GM23248 (cell line): Measurements from ENCODE around the gene RNF114. TPM values are rescaled to one million over a fixed set of nuclear protein-coding genes. Genes with fewer than 3 reads are reported as not detected.
"Not testable (repeated sequence)": the region's sequence is repeated elsewhere in the genome, so short reads cannot be mapped to it uniquely, and the experiment has no call there.

Source experiments
- DNase-seq: peaks from one replicate; pipeline ENCODE4 v3.0.0-alpha.2; 2015
- H2AFZ ChIP-seq: fragments of 200-600 bp; sonication (generic); 2 replicates; pipeline ENCODE4 v1.6.1; 2016; ENCODE audit warnings: antibody characterized with exemption
- H3F3A ChIP-seq: fragments of 200-600 bp; sonication (generic); 2 replicates; pipeline ENCODE4 v1.6.1; 2016; ENCODE audit warnings: mild to moderate bottlenecking, antibody characterized with exemption, mixed run types; ENCODE audit not compliant: insufficient read depth
- H3K27ac ChIP-seq: fragments of 200-600 bp; sonication (generic); 2 replicates; pipeline ENCODE4 v1.5.1; 2016; ENCODE audit warnings: mild to moderate bottlenecking
- H3K27me3 ChIP-seq: fragments of 200-600 bp; sonication (generic); replicated peaks from 2 replicates; pipeline ENCODE4 v1.6.1; 2016; ENCODE audit warnings: mild to moderate bottlenecking; ENCODE audit not compliant: insufficient read depth
- H3K36me3 ChIP-seq: fragments of 200-600 bp; sonication (generic); 2 replicates; pipeline ENCODE4 v1.6.1; 2016; ENCODE audit warnings: low read depth, mild to moderate bottlenecking
- H3K4me1 ChIP-seq: fragments of 200-600 bp; sonication (generic); 2 replicates; pipeline ENCODE4 v1.6.1; 2016; ENCODE audit warnings: mild to moderate bottlenecking; ENCODE audit not compliant: insufficient read depth
- H3K4me2 ChIP-seq: fragments of 200-600 bp; sonication (generic); one replicate; pipeline ENCODE4 v1.6.1; 2016; ENCODE audit warnings: mild to moderate bottlenecking; ENCODE audit not compliant: unreplicated experiment
- H3K4me3 ChIP-seq: fragments of 200-600 bp; sonication (generic); 2 replicates; pipeline ENCODE4 v1.5.1; 2016; ENCODE audit warnings: mild to moderate bottlenecking
- H3K79me2 ChIP-seq: fragments of 200-600 bp; sonication (generic); 2 replicates; pipeline ENCODE4 v1.6.1; 2016; ENCODE audit warnings: mild to moderate bottlenecking; ENCODE audit not compliant: insufficient read depth
- H3K9ac ChIP-seq: fragments of 200-600 bp; sonication (generic); 2 replicates; pipeline ENCODE4 v1.6.1; 2016; ENCODE audit warnings: mild to moderate bottlenecking
- H3K9me2 ChIP-seq: fragments of 200-600 bp; sonication (generic); 2 replicates; pipeline ENCODE4 v1.6.1; 2016; ENCODE audit warnings: mixed run types, mild to moderate bottlenecking, moderate library complexity; ENCODE audit not compliant: insufficient read depth
- H3K9me3 ChIP-seq: fragments of 200-600 bp; sonication (generic); one replicate; pipeline ENCODE4 v1.6.1; 2017; ENCODE audit warnings: low read depth
- H4K20me1 ChIP-seq: fragments of 200-600 bp; sonication (generic); 2 replicates; pipeline ENCODE4 v1.6.0; 2016; ENCODE audit not compliant: insufficient read depth
- EZH2 ChIP-seq: fragments of 200-600 bp; sonication (generic); IDR thresholded peaks from 2 replicates; pipeline ENCODE4 v1.6.1; 2018; ENCODE audit warnings: antibody characterized with exemption, mild to moderate bottlenecking; ENCODE audit not compliant: insufficient read depth, poor library complexity, severe bottlenecking
- EZH2phosphoT487 ChIP-seq: fragments of 200-600 bp; sonication (generic); IDR thresholded peaks from 2 replicates; pipeline ENCODE4 v1.6.1; 2018; ENCODE audit warnings: antibody characterized with exemption, moderate library complexity, mild to moderate bottlenecking, low read depth; ENCODE audit not compliant: insufficient read depth
- WGBS, 2 experiments: methylation state at CpG; one replicate each; pipeline ENCODE4 v1.1.6; 2015 to 2017; ENCODE audit warnings: low lambda C conversion rate in 2 of 2, low coverage in 1 of 2; ENCODE audit errors: missing lambda C conversion rate in 2 of 2; 5-methylcytosine and 5-hydroxymethylcytosine counted together
- in situ Hi-C: fragments of 300-500 bp; cut with MboI; formaldehyde crosslinking; loops from 2 replicates; pipeline ENCODE4 v1.15.0; 2020
- polyA plus RNA-seq: library from polyadenylated mRNA; unstranded; fragments of >200 nt; fragmentation: Nextera tagmentation; extraction: Ambion mirVana; gene quantifications from 2 replicates; pipeline ENCODE4 v1.2.1, GENCODE V29; 2016
- total RNA-seq: library from RNA; depleted of rRNA; stranded (reverse); fragments of >200 nt; shearing (Covaris generic); gene quantifications from 2 replicates; pipeline ENCODE4 v1.2.3, GENCODE V29; 2014

Gene RNF114
- total and polyA plus RNA-seq, 2 experiments from 2014 or later = 72.7 to 96.0 TPM

GRCh38 chr20:49893242-49894072, 42.7 kb upstream of the RNF114 start:
- peak; percentile 63 for DNase-seq
- no peak overlapping the region for H3K4me2 ChIP-seq

GRCh38 chr20:49894073-49894470, 42.1 kb upstream of the RNF114 start:
- H3K79me2 ChIP-seq = no peaks in the 10 kb centered on the region
- H3K4me1 ChIP-seq = peaks cover 8% of the 10 kb centered on the region; the same call in 1 of the 2 replicates
- H2AFZ ChIP-seq = no peak overlapping the region
- DNase-seq = no peak
- no peaks in the 10 kb centered on the region for H3K9me3 ChIP-seq
- H3K36me3 ChIP-seq = no peaks in the 10 kb centered on the region; the same call in 1 of the 2 replicates
- no peaks in the 10 kb centered on the region for H3K9me2 ChIP-seq
- H3K9ac ChIP-seq = no peak overlapping the region
- no peaks in the 10 kb centered on the region for H4K20me1 ChIP-seq
- H3K27ac ChIP-seq = no peak overlapping the region
- 57 to 60% methylated on average over 6 of the region's 6 CpGs for WGBS, 2 experiments
- H3K27me3 ChIP-seq = no peaks in the 10 kb centered on the region
- in situ Hi-C loops = no loop called here
- 0 out of 2 replicates have a peak, but pooled peaks cover 9% of the 10 kb centered on the region for H3F3A ChIP-seq
- TF ChIP-seq EZH2phosphoT487 (no peak), EZH2 (no peak)
- no peak overlapping the region for H3K4me2 ChIP-seq
- H3K4me3 ChIP-seq = no peak overlapping the region

More at GRCh38 chr20:49893242-49894072, 42.7 kb upstream of the RNF114 start:
- H3K4me3 ChIP-seq = no peak overlapping the region
- no peaks in the 10 kb centered on the region for H3K9me2 ChIP-seq
- H3K4me1 ChIP-seq = peaks cover 8% of the 10 kb centered on the region; the same call in 1 of the 2 replicates
- no peak overlapping the region for H2AFZ ChIP-seq
- no peaks in the 10 kb centered on the region; the same call in 1 of the 2 replicates for H3K36me3 ChIP-seq
- no peaks in the 10 kb centered on the region for H3K79me2 ChIP-seq
- WGBS, 2 experiments = 71% methylated on average over 12 of the region's 12 CpGs
- TF ChIP-seq EZH2phosphoT487 (no peak), EZH2 (no peak)
- no peaks in the 10 kb centered on the region for H4K20me1 ChIP-seq
- no peaks in the 10 kb centered on the region for H3K9me3 ChIP-seq
- no peak overlapping the region for H3K27ac ChIP-seq
- H3F3A ChIP-seq = 0 out of 2 replicates have a peak, but pooled peaks cover 9% of the 10 kb centered on the region
- in situ Hi-C loops = no loop called here
- no peaks in the 10 kb centered on the region for H3K27me3 ChIP-seq
- no peak overlapping the region for H3K9ac ChIP-seq

DNA sequence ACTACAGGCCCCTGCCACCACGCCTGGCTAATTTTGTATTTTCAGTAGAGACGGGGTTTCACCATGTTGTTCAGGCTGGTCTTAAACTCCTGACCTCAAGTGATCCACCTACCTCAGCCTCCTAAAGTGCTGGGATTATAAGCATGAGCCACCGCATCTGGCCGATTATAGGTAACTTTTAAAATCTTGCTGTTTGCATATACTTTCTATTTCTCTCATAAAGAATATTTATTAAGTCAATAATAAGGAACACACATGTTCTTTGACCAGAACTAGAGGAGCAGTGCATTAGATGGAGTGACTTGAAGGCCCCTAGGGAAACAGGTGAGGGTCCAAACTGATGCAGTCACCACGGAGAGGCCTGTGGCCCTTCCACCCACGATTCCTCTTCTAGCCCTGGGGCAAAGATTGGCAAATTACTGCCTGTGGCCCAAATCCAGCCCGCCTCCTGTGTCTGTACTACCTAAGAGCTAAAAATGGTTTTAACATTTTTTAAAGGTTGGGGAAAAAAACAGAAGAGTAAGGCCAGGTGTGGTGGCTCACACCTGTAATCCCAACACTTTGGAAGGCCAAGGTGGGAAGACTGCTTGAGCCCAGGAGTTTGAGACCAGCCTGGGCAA, 40.6 kb upstream of the RNF114 start:
- H3F3A ChIP-seq, H3K27me3 ChIP-seq, H3K9ac ChIP-seq, in situ Hi-C loops, H3K4me1 ChIP-seq, H3K79me2 ChIP-seq, H3K4me3 ChIP-seq, DNase-seq, H3K27ac ChIP-seq, H4K20me1 ChIP-seq, H3K9me2 ChIP-seq, H3K4me2 ChIP-seq, H2AFZ ChIP-seq, H3K9me3 ChIP-seq, H3K36me3 ChIP-seq: not testable (repeated sequence)
- WGBS, 2 experiments = 93 to 95% methylated on average over 7 of the region's 7 CpGs

DNA sequence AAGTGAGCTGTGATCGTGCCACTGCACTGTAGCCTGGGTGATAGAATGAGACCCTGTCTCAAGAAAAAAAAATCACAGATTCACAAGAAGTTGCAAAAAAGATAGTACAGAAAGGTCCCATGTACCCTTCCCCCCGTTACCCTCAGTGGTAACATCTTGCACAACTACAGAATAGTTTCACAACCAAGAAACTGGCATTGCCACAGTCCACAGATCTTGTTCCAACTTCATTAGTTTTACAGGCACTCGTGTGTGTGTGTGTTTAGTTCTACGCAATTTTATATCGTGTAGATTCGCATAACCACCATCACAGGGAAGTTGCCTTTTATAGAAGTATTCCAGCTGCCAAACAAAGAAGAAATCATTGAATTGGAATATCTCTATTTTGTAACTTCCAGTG, 40.0 kb upstream of the RNF114 start:
- H3K36me3 ChIP-seq = no peaks in the 10 kb centered on the region
- no peak for TF ChIP-seq EZH2phosphoT487
- TF ChIP-seq EZH2 = no peak
- H4K20me1 ChIP-seq = no peaks in the 10 kb centered on the region
- H3K4me3 ChIP-seq = no peak overlapping the region
- no peak overlapping the region for H3K9ac ChIP-seq
- no peaks in the 10 kb centered on the region for H3K9me3 ChIP-seq
- H3K27ac ChIP-seq = no peak overlapping the region
- no peak overlapping the region for H3K4me2 ChIP-seq
- no peaks in the 10 kb centered on the region for H3K27me3 ChIP-seq
- no peaks in the 10 kb centered on the region for H3K9me2 ChIP-seq
- no peak for DNase-seq
- in situ Hi-C loops = no loop called here
- no peaks in the 10 kb centered on the region for H3K79me2 ChIP-seq
- H3K4me1 ChIP-seq = peaks cover 8% of the 10 kb centered on the region; the same call in 1 of the 2 replicates
- H3F3A ChIP-seq = 0 out of 2 replicates have a peak, but pooled peaks cover 9% of the 10 kb centered on the region
- WGBS, 2 experiments = 75 to 76% methylated on average over 6 of the region's 6 CpGs
- H2AFZ ChIP-seq = no peak overlapping the region
